Melanocyte of skin (primary cell): ENCODE data around the gene SIN3B. TPM values are rescaled to one million over a fixed set of nuclear protein-coding genes. Genes with fewer than 3 reads are reported as not detected.

Experiments used
- small RNA-seq, 2 donors: library from RNA; depleted of rRNA; stranded (forward); fragments of <200 nt; gene quantifications; one replicate each; pipeline ENCODE3, GENCODE V24; 2012
- total RNA-seq, 2 donors: library from RNA; depleted of rRNA; stranded (reverse); fragments of >200 nt; gene quantifications; 2 replicates each; pipeline ENCODE4 v1.2.3, GENCODE V29; 2012

SIN3B gene
- total RNA-seq = 10 to 100 TPM; 22.4 to 26.0 TPM

GRCh38 chr19:16829010-16829821 lies at the start of gene SIN3B:
Gene SIN3B (plus strand): TSS chr19:16829398. CDS start chr19:16829421, 23 bp downstream.

GRCh38 chr19:16888629-16889365 lies 59.6 kb downstream of the SIN3B start, which contains the start of gene F2RL3:
Gene F2RL3 (plus strand): TSS chr19:16888999. CDS start chr19:16889190, 191 bp downstream.

Small RNA genes within 50 kb of the gene (small RNA-seq; reads per million reads assigned to genes)
- 0 reads per million in 2 donors for gene AC008737.3
- gene RN7SL823P = 0 reads per million in 2 donors
- 0 reads per million in 2 donors for gene RN7SL835P

Other genes with a start within 250 kb of the SIN3B start
- gene MED26, start 201.2 kb upstream of the SIN3B start, total RNA-seq = 1 to 10 TPM; 5.9 to 8.7 TPM
- 10 to 100 TPM; 49.2 to 50.3 TPM for gene SMIM7, start 169.3 kb upstream of the SIN3B start, total RNA-seq
- gene TMEM38A, start 168.3 kb upstream of the SIN3B start, total RNA-seq = 1 to 10 TPM; 1.4 to 2.3 TPM
- not detected for gene NWD1, start 109.6 kb upstream of the SIN3B start, total RNA-seq
- not detected for gene F2RL3, start 59.6 kb downstream of the SIN3B start, total RNA-seq
- under 1 TPM in 1 of 2 donors, not detected in 1; 0.34 TPM for gene CPAMD8, start 197.4 kb downstream of the SIN3B start, total RNA-seq
- gene HAUS8, start 246.1 kb downstream of the SIN3B start, total RNA-seq = 1 to 10 TPM; 2.8 to 8.3 TPM
- 100 to 1,000 TPM; 102 to 116 TPM for gene MYO9B, start 246.4 kb downstream of the SIN3B start, total RNA-seq